ENCODE measurements around the gene EHBP1.

The EHBP1 gene

GRCh38 chr2:62705007-62705829 is at the start of gene EHBP1:
EHBP1 (plus strand) TSS chr2:62705713; CDS start chr2:62707192, 1,479 bp downstream.
- peak; percentile 100 for DNase-seq

- no peak for DNase-seq
Measured at GRCh38 chr2:62657783-62658182, 47.7 kb upstream of the EHBP1 start.

GRCh38 chr2:62658891-62659290 is 46.6 kb upstream of the EHBP1 start:
- DNase-seq: no peak

- no peak for DNase-seq
Measured at GRCh38 chr2:62660087-62660486, 45.4 kb upstream of the EHBP1 start.

GRCh38 chr2:62660582-62661262 is 44.8 kb upstream of the EHBP1 start:
- DNase-seq: peak; percentile 99

GRCh38 chr2:62661263-62661635 is 44.3 kb upstream of the EHBP1 start:
- no peak for DNase-seq

- DNase-seq: no peak
Measured at GRCh38 chr2:62662131-62662530, 43.4 kb upstream of the EHBP1 start.

GRCh38 chr2:62662554-62662953 is 43.0 kb upstream of the EHBP1 start:
- DNase-seq: no peak

GRCh38 chr2:62663411-62663810 is 42.1 kb upstream of the EHBP1 start:
- peak; percentile 96 for DNase-seq

GRCh38 chr2:62663920-62664795 is 41.4 kb upstream of the EHBP1 start:
- peak; percentile 70 for DNase-seq

GRCh38 chr2:62665446-62665845 is 40.1 kb upstream of the EHBP1 start:
- no peak for DNase-seq

- no peak for DNase-seq
Measured at GRCh38 chr2:62669180-62669579, 36.3 kb upstream of the EHBP1 start.

- peak; percentile 95 for DNase-seq
Measured at GRCh38 chr2:62672601-62673000, 32.9 kb upstream of the EHBP1 start.

GRCh38 chr2:62675062-62675461 is 30.5 kb upstream of the EHBP1 start:
- no peak for DNase-seq

- no peak for DNase-seq
Measured at GRCh38 chr2:62685256-62685655, 20.3 kb upstream of the EHBP1 start.

GRCh38 chr2:62686012-62686685 is 19.4 kb upstream of the EHBP1 start:
- DNase-seq: no peak

GRCh38 chr2:62687636-62688035 is 17.9 kb upstream of the EHBP1 start:
- peak; percentile 70 for DNase-seq

- DNase-seq: peak; percentile 82
Measured at GRCh38 chr2:62688771-62689170, 16.7 kb upstream of the EHBP1 start.

GRCh38 chr2:62691186-62691585 is 14.3 kb upstream of the EHBP1 start:
- no peak for DNase-seq

GRCh38 chr2:62692225-62692624 is 13.3 kb upstream of the EHBP1 start:
- DNase-seq: no peak

- no peak for DNase-seq
Measured at GRCh38 chr2:62698653-62699052, 6.9 kb upstream of the EHBP1 start.

- DNase-seq: no peak
Measured at GRCh38 chr2:62704654-62705006, 883 bp upstream of the EHBP1 start.
